Testis (tissue), 3 donors: Measurements from ENCODE around the gene GRIN3B. TPM values are rescaled to one million over a fixed set of nuclear protein-coding genes. Genes with fewer than 3 reads are reported as not detected.

Experiments used
- DNase-seq: peaks from one replicate; pipeline ENCODE4 v3.0.0-alpha.2; 2019
- H3K27ac ChIP-seq, 2 donors: fragments of 200-600 bp; sonication (generic); one replicate each; pipeline ENCODE4 v1.5.1; 2019
- H3K27me3 ChIP-seq: fragments of 200-600 bp; sonication (generic); one replicate; pipeline ENCODE4 v1.5.1; 2019
- H3K36me3 ChIP-seq: fragments of 200-600 bp; sonication (generic); one replicate; pipeline ENCODE4 v1.5.1; 2017; ENCODE audit warnings: low read depth; ENCODE audit errors: missing control alignments
- H3K4me1 ChIP-seq: fragments of 200-600 bp; sonication (generic); one replicate; pipeline ENCODE4 v1.5.1; 2019
- H3K4me3 ChIP-seq, 2 donors: fragments of 200-600 bp; sonication (generic); one replicate each; pipeline ENCODE4 v1.5.1; 2017 to 2019
- H3K9me3 ChIP-seq: fragments of 200-600 bp; sonication (generic); one replicate; pipeline ENCODE4 v1.5.1; 2017
- CTCF ChIP-seq, 3 experiments: fragments of 450-650 bp in 2 of 3; fragments of 200-600 bp in 1 of 3; sonication (generic) in 1 of 3; IDR thresholded peaks; one replicate each; pipeline ENCODE4 v1.5.1; 2016 to 2019; ENCODE audit warnings: antibody characterized with exemption in 3 of 3, mild to moderate bottlenecking in 2 of 3, moderate library complexity in 1 of 3
- POLR2A ChIP-seq: fragments of 450-650 bp; IDR thresholded peaks from one replicate; pipeline ENCODE4 v1.6.1; 2017; ENCODE audit warnings: antibody characterized with exemption, mild to moderate bottlenecking, moderate library complexity
- WGBS, 2 donors: methylation state at CpG; one replicate each; pipeline ENCODE4 v1.1.5; 2018; 5-methylcytosine and 5-hydroxymethylcytosine counted together
- intact Hi-C: fragments of 100-400 bp; cut with DNase I; formaldehyde crosslinking; loops from one replicate; pipeline ENCODE4 v1.15.1; 2023; ENCODE audit warnings: low total_unique reads
- polyA plus RNA-seq: library from polyadenylated mRNA; stranded (reverse); fragments of 350-450 nt; fragmentation: Illumina TruSeq; extraction: RNeasy Lipid Tissue Mini Kit (QIAGEN cat#74804); gene quantifications from one replicate; pipeline ENCODE4 v1.2.3, GENCODE V29; 2014; ENCODE audit warnings: low read depth, low replicate concordance; ENCODE audit not compliant: insufficient read depth
- total RNA-seq, 2 donors: library from RNA; depleted of rRNA; stranded (reverse); fragments of >200 nt; gene quantifications; one replicate each; pipeline ENCODE4 v1.2.3, GENCODE V29; 2016

GRIN3B gene
- total and polyA plus RNA-seq, 3 donors from 2014 or later, result 1.1 to 2.4 (median 1.3) TPM

GRCh38 chr19:1009981-1010538 is 9.8 kb downstream of the GRIN3B start:
- TF ChIP-seq POLR2A (no peak), CTCF (IDR thresholded peaks at IDR 0.05) (no peak)
- Histone ChIP-seq H3K36me3 (no peaks in the 10 kb centered on the region), H3K4me1 (peaks cover 12% of the 10 kb centered on the region), H3K9me3 (no peaks in the 10 kb centered on the region), H3K27me3 (no peaks in the 10 kb centered on the region), H3K4me3 (peak overlapping the region in 1 of 2 donors; percentile 38), H3K27ac (peak overlapping the region; percentile 50 to 65)
- 39 to 79% methylated on average over 7 to 26 of the region's 29 CpGs for WGBS, 2 donors
- DNase-seq, result no peak
- intact Hi-C loops, result no loop called here

DNA sequence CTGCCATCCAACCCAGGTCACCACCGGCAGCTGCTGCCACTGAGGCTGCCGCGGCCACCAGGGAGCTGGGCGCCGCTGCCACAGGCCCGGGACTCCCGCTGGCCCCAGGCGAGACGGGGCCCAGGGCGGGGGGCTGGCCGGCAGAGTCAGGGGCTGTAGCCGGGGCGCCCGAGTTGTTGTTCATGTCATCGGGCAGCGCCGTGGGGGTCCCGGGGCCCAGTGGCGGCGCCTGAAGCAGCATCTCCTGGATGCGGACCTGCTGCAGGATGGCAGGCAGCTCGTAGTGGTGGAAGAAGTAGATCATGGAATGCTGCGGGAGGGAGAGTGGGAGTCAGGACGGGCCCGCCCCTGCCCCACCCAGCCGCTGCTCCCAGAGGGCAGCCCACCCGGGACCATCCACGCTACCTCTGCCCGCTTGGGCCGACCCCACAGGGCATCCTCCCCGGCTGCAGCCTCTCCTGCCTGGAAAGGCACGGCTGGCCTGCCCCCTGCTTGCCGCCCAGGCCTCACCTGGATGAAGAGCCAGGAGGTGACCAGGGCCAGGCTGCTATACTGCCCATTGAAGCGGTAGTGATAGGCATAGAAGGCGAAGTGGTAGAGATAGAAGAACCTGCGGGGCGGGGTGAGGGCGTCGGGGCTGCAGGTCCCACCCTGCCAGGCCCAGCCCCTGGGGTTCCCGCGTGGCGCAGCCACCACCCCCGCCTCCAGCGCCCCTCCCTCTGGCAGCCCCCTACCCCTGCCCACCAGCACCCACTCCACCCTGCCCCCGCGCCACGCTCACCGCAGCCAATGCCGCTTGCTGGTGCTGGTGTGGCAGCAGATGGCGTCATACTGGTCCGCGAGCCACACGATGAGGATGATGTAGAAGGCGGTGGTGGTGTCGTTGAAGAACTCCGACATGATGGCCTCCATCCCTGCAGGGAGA is 10.6 kb downstream of the GRIN3B start:
- Histone ChIP-seq H3K36me3 (no peaks in the 10 kb centered on the region), H3K27me3 (no peaks in the 10 kb centered on the region), H3K4me3 (no peak overlapping the region), H3K9me3 (no peaks in the 10 kb centered on the region), H3K4me1 (peaks cover 20% of the 10 kb centered on the region), H3K27ac (peak overlapping the region in 1 of 2 donors; percentile 50)
- TF ChIP-seq POLR2A (no peak), CTCF (IDR thresholded peaks at IDR 0.05) (no peak)
- 88 to 93% methylated on average over 19 to 54 of the region's 56 CpGs for WGBS, 2 donors
- DNase-seq, result no peak
- intact Hi-C loops, result no loop called here

- no peaks in the 10 kb centered on the region for H3K27me3 ChIP-seq
- no peaks in the 10 kb centered on the region for H3K9me3 ChIP-seq
- WGBS, 2 donors, result 91 to 95% methylated on average over 26 to 36 of the region's 36 CpGs
- no peak overlapping the region for H3K4me3 ChIP-seq
- TF ChIP-seq CTCF (IDR thresholded peaks at IDR 0.05), result no peak
- no peak for TF ChIP-seq POLR2A
- no peaks in the 10 kb centered on the region for H3K36me3 ChIP-seq
- H3K4me1 ChIP-seq, result peaks cover 30% of the 10 kb centered on the region
- intact Hi-C loops, result no loop called here
- no peak overlapping the region for H3K27ac ChIP-seq
- no peak for DNase-seq
Measured at GRCh38 chr19:1011831-1012333, 11.7 kb downstream of the GRIN3B start.

- 94% methylated on average over 18 of the region's 18 CpGs; no CpG with 5 or more reads in 1 of the 2 donors for WGBS, 2 donors
- H3K36me3 ChIP-seq, result no peaks in the 10 kb centered on the region
Measured at GRCh38 chr19:1012334-1012733, 12.1 kb downstream of the GRIN3B start.

More at GRCh38 chr19:1012334-1012733, 12.1 kb downstream of the GRIN3B start:
- no peaks in the 10 kb centered on the region for H3K27me3 ChIP-seq
- TF ChIP-seq POLR2A, result no peak
- TF ChIP-seq CTCF (IDR thresholded peaks at IDR 0.05), result no peak
- no peak overlapping the region for H3K27ac ChIP-seq
- H3K4me3 ChIP-seq, result no peak overlapping the region
- DNase-seq, result no peak
- H3K4me1 ChIP-seq, result peaks cover 35% of the 10 kb centered on the region
- intact Hi-C loops, result no loop called here
- no peaks in the 10 kb centered on the region for H3K9me3 ChIP-seq
